HEK293T (cell line): ENCODE data around the gene SLC24A4.

Source experiments
- CTCF ChIA-PET: fragments of 350-600 bp; formaldehyde crosslinking; extraction: SDS; loops from one replicate; lab custom pipeline; 2021; ENCODE audit warnings: antibody characterized with exemption, inconsistent platforms; lab: Yijun Ruan, JAX
- POLR2A ChIA-PET: fragments of 350-600 bp; formaldehyde crosslinking; extraction: SDS; loops from one replicate; lab custom pipeline; 2020; ENCODE audit warnings: antibody characterized with exemption, inconsistent platforms; lab: Yijun Ruan, JAX
- DNase-seq: peaks from one replicate; pipeline ENCODE4 v3.0.0; 2012; ENCODE audit warnings: mixed read lengths; ENCODE audit errors: extremely low spot score
- ARNT ChIP-seq: fragments of 450-650 bp; IDR thresholded peaks from 2 replicates; pipeline ENCODE4 v1.6.1; 2017; ENCODE audit warnings: mild to moderate bottlenecking
- BHLHE40 ChIP-seq: fragments of 450-650 bp; IDR thresholded peaks from 2 replicates; pipeline ENCODE4 v1.6.1; 2016; ENCODE audit warnings: mild to moderate bottlenecking, moderate library complexity, borderline replicate concordance
- CTBP1 ChIP-seq: fragments of 450-650 bp; IDR thresholded peaks from 2 replicates; pipeline ENCODE4 v1.6.1; 2016; ENCODE audit warnings: borderline replicate concordance
- ELF4 ChIP-seq: fragments of 450-650 bp; IDR thresholded peaks from 2 replicates; pipeline ENCODE4 v1.6.1; 2017; ENCODE audit warnings: antibody characterized with exemption
- FOXA1 ChIP-seq: fragments of 450-650 bp; IDR thresholded peaks from 2 replicates; pipeline ENCODE4 v1.6.1; 2016; ENCODE audit warnings: mild to moderate bottlenecking
- FOXK2 ChIP-seq: fragments of 450-650 bp; IDR thresholded peaks from 2 replicates; pipeline ENCODE4 v1.6.1; 2016; ENCODE audit warnings: mild to moderate bottlenecking
- FOXM1 ChIP-seq: fragments of 450-650 bp; IDR thresholded peaks from 2 replicates; pipeline ENCODE4 v1.6.1; 2017; ENCODE audit warnings: mild to moderate bottlenecking, borderline replicate concordance
- HDGF ChIP-seq: fragments of 450-650 bp; IDR thresholded peaks from 2 replicates; pipeline ENCODE4 v1.6.1; 2017; ENCODE audit warnings: antibody characterized with exemption, borderline replicate concordance
- L3MBTL2 ChIP-seq: fragments of 450-650 bp; conservative IDR thresholded peaks from 2 replicates; pipeline ENCODE4 v1.6.1; 2016; ENCODE audit warnings: mild to moderate bottlenecking
- LEF1 ChIP-seq: fragments of 450-650 bp; IDR thresholded peaks from 2 replicates; pipeline ENCODE4 v1.6.1; 2017; ENCODE audit warnings: mild to moderate bottlenecking, borderline replicate concordance
- NFRKB ChIP-seq: fragments of 450-650 bp; IDR thresholded peaks from 2 replicates; pipeline ENCODE4 v1.6.1; 2016; ENCODE audit warnings: mild to moderate bottlenecking, moderate library complexity
- SP1 ChIP-seq: fragments of 450-650 bp; IDR thresholded peaks from 2 replicates; pipeline ENCODE4 v1.6.1; 2017
- SUZ12 ChIP-seq: fragments of 450-650 bp; IDR thresholded peaks from 2 replicates; pipeline ENCODE4 v1.6.1; 2016; ENCODE audit warnings: mild to moderate bottlenecking
- TARDBP ChIP-seq: fragments of 450-650 bp; IDR thresholded peaks from 2 replicates; pipeline ENCODE4 v1.6.1; 2016
- ZNF384 ChIP-seq: fragments of 450-650 bp; IDR thresholded peaks from 2 replicates; pipeline ENCODE4 v1.6.1; 2016
- TF ChIP-seq, protein P1 (sequence below): fragments of 450-650 bp; IDR thresholded peaks from 2 replicates; pipeline ENCODE4 v1.6.1; 2016

Gene SLC24A4

DNA sequence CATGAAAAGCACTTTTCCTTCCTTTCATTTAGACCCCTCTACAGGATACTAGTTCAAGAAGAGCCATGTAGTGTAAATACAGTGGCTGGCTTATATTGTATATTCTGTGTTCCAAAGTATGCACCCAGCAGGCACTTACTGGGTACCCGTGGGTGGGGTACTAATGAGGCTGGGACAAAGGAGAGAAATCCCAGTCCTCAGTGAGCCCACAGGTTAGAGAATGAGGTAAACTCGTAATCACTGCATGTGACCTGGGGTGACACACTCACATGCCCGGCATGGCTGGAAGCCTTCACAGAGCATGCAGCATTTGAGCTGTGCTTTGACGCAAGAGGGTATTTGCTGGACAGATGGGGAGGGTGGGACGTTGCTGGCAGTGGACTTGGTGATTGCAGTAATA lies 17.1 kb downstream of the SLC24A4 start:
- CTCF ChIA-PET: no interaction called here
- no peak for TF ChIP-seq ARNT
- no peak for TF ChIP-seq FOXA1
- TF ChIP-seq FOXK2: no peak
- no peak for TF ChIP-seq SP1
- TF ChIP-seq ELF4: no peak
- no peak for TF ChIP-seq FOXM1
- TF ChIP-seq, protein P1, sequence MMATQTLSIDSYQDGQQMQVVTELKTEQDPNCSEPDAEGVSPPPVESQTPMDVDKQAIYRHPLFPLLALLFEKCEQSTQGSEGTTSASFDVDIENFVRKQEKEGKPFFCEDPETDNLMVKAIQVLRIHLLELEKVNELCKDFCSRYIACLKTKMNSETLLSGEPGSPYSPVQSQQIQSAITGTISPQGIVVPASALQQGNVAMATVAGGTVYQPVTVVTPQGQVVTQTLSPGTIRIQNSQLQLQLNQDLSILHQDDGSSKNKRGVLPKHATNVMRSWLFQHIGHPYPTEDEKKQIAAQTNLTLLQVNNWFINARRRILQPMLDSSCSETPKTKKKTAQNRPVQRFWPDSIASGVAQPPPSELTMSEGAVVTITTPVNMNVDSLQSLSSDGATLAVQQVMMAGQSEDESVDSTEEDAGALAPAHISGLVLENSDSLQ: no peak
- no peak for TF ChIP-seq NFRKB
- no peak for TF ChIP-seq BHLHE40
- no peak for TF ChIP-seq LEF1
- TF ChIP-seq TARDBP: no peak
- TF ChIP-seq CTBP1: no peak
- no peak for TF ChIP-seq L3MBTL2
- no peak for TF ChIP-seq HDGF
- TF ChIP-seq SUZ12: no peak
- no peak for TF ChIP-seq ZNF384
- POLR2A ChIA-PET: no interaction called here
- DNase-seq: no peak

DNA sequence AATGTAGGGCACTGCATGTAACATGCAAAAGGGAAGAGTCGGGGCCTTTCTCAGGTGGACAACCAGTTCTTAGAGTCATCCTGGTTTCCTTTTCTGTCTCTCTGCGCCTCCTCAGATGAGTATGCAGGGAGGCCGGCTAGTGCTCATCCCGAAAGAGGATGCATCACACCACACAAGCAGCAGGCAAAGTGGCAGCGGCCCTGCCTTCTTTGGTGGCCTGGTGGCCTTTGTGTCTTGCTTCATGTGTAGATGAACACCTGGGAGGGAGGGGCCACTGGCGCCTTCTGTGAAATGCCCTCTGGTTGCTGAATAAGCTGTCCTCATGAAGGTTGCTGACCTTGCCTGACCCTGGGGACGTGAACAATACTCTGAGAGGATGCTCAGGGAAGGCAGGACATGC lies 18.0 kb downstream of the SLC24A4 start:
- ChIA-PET CTCF (interaction anchor here (1.1 kb wide), 1 partner anchor 12 kb away, joined by 5 read pairs; no protein-coding TSS in a partner anchor), POLR2A (no interaction called here)
- TF ChIP-seq BHLHE40 (no peak), FOXM1 (no peak), ZNF384 (no peak), SP1 (no peak), SUZ12 (no peak), TARDBP (no peak), ELF4 (no peak), HDGF (no peak), L3MBTL2 (no peak), CTBP1 (no peak), NFRKB (no peak)
- TF ChIP-seq, protein P1: no peak
- no peak for DNase-seq

DNA sequence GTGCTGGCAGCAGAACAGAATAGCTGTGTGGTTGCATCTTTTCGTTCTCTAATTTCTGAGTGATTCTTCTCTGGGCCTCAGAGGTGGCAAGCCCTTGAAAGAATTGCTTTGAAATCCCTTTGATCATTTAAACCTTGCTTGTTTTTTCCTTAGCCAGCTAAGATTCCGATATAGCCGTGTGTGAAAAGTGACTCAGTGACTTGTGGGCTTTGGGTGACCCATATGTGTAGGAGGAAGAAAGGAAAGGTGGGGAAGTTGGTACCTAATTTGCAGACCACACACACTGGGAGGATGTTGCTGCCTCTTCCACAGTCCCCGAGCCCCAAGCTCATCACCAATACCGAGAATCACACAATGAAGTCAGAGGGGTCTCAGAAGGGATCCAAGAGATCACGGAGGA lies 18.8 kb downstream of the SLC24A4 start:
- CTCF ChIA-PET: interaction anchor here (1.1 kb wide), 1 partner anchor 11 kb away, joined by 5 read pairs; no protein-coding TSS in a partner anchor
- POLR2A ChIA-PET: no interaction called here
- TF ChIP-seq CTBP1 (no peak), ARNT (no peak), FOXK2 (no peak), ELF4 (no peak)
- TF ChIP-seq, protein P1: no peak
- no peak for DNase-seq

DNA sequence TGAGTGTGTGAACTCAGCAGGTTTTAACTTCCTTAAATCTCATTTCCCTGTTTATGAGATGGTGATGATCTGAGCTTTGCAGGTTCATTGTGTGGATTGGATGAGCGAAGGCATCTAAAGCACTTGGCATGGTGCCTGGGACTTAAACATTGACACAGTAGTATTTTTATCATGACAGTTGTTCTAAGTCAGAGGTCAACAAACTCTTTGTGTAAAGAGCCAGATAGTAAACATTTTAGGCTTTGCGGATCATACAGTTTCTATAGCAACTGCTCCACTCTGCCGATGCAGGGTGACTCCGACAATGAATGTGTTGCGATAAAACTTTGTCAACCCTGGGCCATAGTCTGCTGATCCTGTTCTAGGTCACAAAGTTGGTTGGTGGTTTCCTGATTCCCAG lies 25.2 kb downstream of the SLC24A4 start:
- DNase-seq: no peak
- TF ChIP-seq LEF1 (no peak), CTBP1 (no peak), ZNF384 (no peak), BHLHE40 (no peak), ELF4 (no peak), L3MBTL2 (no peak), TARDBP (no peak), SP1 (no peak), SUZ12 (no peak), FOXM1 (no peak), FOXA1 (no peak), ARNT (no peak), HDGF (no peak), NFRKB (no peak), FOXK2 (no peak)
- TF ChIP-seq, protein P1: no peak
- CTCF ChIA-PET: no interaction called here
- POLR2A ChIA-PET: no interaction called here

DNA sequence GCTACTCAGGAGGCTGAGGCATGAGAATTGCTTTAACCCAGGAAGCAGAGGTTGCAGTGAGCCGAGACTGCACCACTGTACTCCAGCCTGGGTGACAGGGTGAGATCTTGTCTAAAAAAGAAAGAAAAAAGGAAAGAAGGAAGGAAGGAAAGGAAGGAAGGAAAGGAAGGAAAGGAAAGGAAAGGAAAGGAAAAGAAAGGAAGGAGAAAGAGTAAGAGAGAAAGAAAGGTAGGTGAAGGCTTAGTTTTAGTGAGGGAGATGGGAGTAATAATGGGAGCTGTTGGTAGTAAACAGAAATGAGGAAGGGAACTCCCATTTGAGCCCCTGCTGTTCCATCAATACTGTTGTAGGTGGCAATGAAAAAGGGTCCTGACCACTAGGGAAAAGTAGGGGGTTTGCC lies 28.8 kb downstream of the SLC24A4 start:
- TF ChIP-seq NFRKB (no peak), ARNT (no peak), FOXM1 (no peak), ELF4 (no peak), TARDBP (no peak), SP1 (no peak), CTBP1 (no peak), ZNF384 (no peak), FOXK2 (no peak), BHLHE40 (no peak), LEF1 (no peak), HDGF (no peak), L3MBTL2 (no peak), FOXA1 (no peak), SUZ12 (no peak)
- TF ChIP-seq, protein P1: no peak
- ChIA-PET POLR2A (no interaction called here), CTCF (interaction anchor here (0.7 to 1.6 kb wide), 4 partner anchors 15 to 948 kb away, joined by 3 read pairs; no protein-coding TSS in a partner anchor)
- DNase-seq: no peak
